ENCODE data around the gene OR7E24.

The OR7E24 gene

GRCh38 chr19:9250630-9251029 lies at the start of gene OR7E24:
Gene OR7E24 (plus strand): TSS chr19:9250930. CDS start chr19:9251044, 114 bp downstream.
- no peak for DNase-seq

GRCh38 chr19:9205501-9206113 lies 45.1 kb upstream of the OR7E24 start:
- peak; percentile 38 to 46 for DNase-seq

GRCh38 chr19:9219489-9219888 lies 31.2 kb upstream of the OR7E24 start, which contains the start of gene OR7D4:
Gene OR7D4 (minus strand): TSS chr19:9219589. CDS start chr19:9214837, 4,752 bp downstream.
- no peak for DNase-seq

GRCh38 chr19:9251236-9251635 lies 506 bp downstream of the OR7E24 start:
- DNase-seq, result no peak

- DNase-seq, result peak; percentile 7 to 36
Measured at GRCh38 chr19:9283485-9283884, 32.8 kb downstream of the OR7E24 start.

- DNase-seq, result no peak
Measured at GRCh38 chr19:9289231-9289884, 38.6 kb downstream of the OR7E24 start.

GRCh38 chr19:9295411-9295849 lies 44.7 kb downstream of the OR7E24 start:
- no peak for DNase-seq

GRCh38 chr19:9296336-9296735 lies 45.6 kb downstream of the OR7E24 start:
- no peak for DNase-seq

Data from Kasumi-1 (cell line).